SK-N-DZ (cell line): ENCODE measurements around the gene NRL.
A peak's percentile ranks its signal among the peaks of the same experiment; 100 is the strongest.

Experiments used
- DNase-seq: peaks from one replicate; pipeline ENCODE4 v3.0.0-alpha.2; 2015; ENCODE audit warnings: low spot score

The NRL gene

GRCh38 chr14:24082411-24083080, 32.2 kb downstream of the NRL start:
- no peak for DNase-seq

DNA sequence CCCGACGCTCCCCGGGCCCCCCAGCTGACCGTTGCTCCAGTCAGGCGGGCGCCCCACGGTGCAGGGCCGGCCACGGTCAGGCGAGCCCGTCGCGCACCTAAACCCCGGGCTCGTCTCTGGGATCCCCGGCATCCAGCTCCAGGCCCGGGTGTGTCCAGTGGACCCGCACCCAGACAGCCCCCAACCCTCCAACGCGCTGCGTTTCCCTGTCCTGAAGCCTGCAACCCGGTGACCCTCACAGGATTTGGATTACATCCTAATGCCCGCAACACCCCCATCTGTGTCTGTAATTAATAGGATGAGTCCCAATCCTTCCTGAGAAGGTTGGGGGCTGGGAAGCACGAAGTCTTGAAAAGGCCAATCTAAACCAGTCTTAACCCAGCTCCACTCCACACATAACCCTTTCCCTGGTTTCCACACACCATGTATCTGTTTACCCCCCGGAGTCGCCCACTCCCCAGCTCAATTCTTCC, 33.0 kb downstream of the NRL start:
- DNase-seq, result no peak

DNA sequence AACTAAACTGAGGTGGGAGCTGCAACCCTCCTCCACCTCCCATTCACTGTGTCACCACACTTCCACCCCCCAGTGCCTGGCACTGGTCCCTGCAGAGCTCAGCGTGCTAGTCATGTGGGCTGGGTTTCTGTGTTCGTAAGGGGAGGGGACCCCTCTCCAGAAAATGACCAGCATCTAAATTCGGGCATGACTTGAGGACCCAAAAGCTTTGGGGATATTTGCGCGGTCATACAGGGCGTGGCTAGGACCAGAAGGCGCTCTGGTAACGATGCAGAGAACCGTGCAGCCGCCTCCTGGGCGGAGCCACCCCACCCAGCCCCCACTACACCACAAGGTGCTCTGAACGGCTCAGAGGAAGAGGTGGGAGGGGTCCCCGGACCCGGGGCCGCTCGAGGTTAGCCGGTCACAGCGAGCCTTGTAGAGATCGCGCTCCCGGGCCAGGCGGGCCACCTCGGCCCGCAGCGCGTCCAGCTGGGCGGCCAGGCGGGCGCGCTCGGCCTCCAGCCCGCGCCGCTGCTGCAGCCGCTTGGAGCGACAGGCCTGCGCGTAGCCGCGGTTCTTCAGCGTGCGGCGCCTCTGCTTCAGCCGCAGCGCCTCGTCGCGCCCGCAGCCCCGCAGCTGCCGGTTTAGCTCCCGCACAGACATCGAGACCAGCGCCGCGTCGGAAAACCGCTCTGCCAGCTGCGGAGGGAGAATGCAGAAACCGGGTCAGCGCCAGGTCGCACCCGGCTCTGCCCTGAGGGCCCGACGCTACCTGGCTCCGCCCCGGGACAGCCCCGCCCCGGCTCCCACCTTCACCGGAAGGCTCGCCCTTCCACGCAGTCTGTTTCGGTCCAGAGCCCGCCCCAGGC, 33.6 kb downstream of the NRL start:
- DNase-seq, result peak; percentile 64

- no peak for DNase-seq
Measured at GRCh38 chr14:24080142-24080530, 34.6 kb downstream of the NRL start.

DNA sequence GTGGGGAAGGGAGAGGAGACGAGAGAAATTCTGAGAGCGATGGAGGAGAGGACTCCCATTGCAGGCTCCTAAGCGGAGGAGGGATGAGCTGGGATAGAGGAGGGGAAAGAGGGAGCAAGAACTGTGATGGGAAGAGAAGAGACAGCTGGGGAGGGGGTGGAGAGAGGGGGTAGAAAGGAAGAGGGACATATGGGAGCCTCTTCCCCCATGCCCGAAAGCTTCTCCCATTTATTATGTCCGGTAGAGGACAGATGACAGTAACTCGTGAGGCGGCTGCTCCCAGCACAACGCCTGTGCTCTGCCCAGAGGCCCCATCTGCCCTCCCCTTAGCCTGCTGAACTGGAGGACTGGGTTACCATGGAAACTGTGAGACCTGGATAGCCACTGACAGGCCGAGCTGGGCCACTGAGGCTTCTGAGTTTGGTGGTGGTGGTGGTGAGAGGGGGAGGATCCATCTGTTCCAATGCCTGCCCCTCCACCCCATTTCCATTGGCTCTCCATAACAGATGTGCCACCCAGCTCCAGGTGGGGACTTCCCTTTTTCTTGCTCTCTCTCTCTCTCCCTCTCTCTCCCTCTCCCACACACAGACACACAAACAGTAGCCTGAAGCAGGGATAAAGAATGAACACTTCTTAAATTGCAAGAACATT, 35.1 kb downstream of the NRL start:
- DNase-seq, result peak; percentile 97

DNA sequence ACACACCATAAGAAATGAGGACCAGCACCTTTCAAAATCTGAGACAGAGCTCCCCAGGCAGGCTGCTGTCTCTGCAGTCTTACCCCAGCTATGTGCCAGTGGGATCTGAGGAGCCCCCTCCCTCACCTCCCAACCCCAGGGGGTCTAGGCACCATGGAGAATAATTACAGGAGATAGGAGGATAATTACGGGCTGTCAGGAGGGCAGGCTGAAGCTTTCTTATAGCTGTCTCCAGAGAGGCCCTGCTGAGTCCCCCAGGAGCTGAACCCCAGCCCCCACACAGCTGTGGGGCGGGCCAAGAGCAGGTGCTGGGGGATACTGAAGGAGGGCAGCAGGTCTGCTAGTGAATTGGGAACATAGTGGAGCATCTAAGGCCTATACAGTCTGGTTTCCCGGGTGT, 36.6 kb downstream of the NRL start:
- DNase-seq, result no peak

DNA sequence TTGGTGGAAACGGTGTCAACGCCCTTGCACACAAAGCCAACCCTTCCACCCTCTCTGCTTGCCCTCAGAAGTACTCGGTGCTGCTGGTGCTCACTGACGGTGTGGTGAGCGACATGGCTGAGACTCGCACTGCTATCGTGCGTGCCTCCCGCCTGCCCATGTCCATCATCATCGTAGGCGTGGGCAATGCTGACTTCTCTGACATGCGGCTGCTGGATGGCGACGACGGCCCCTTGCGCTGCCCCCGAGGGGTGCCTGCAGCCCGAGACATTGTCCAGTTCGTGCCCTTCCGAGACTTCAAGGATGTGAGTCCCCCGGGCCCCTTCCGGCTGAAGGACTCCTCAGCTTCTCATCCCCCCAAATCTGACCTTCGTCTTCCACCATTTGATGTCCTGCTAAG, 37.7 kb downstream of the NRL start:
- no peak for DNase-seq

DNA sequence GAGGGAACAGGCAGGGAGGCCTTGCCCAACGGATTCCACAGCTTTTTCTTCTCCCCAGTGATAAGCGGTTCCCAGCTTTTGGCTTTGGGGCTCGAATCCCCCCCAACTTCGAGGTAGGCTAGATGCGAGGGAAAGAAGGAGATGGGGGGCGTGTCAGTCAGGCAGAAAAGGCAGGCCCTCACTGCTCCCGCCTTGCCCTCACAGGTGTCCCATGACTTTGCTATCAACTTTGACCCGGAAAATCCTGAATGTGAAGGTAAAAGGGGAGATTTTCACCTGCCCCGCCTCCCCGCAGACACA, 38.5 kb downstream of the NRL start:
- DNase-seq, result no peak

GRCh38 chr14:24075485-24076301, 39.1 kb downstream of the NRL start:
- DNase-seq, result no peak

DNA sequence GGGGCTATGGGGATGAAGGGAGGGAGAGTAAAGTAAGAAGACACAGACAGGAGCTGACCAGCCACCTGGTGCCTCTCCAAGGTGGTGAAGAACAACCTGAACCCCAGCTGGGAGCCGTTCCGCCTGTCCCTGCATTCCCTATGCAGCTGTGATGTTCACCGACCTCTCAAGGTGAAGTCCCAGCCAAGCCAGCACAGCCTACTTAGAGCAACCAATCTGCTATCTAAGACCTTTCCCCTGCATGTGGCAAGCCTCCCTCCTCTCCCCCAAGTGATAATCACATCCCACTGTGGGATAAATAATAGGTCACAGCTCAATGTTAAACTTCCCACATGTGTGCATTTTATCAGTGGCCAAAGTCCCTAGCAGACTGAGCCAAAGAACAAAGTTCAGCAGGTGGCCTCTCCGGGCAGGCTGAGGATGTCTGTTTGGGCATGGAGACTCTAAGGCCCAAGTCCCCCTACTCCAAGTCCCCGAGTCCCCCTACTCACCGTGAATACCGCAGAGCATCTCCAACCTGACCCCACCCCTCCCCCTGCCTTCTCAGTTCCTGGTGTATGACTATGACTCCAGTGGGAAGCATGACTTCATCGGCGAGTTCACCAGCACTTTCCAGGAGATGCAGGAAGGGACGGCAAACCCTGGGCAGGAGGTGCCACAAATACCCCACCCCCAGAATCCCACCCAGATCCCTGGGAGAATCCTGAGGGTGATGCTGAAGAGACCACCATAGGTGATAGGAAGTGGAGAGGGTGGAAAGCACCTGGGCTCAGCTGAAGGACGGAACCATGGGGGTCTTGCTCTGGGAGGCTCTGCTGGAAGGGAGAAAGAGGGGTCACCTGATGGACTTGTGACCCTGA, 39.9 kb downstream of the NRL start:
- DNase-seq, result no peak

- DNase-seq, result no peak
Measured at GRCh38 chr14:24072881-24073877, 41.6 kb downstream of the NRL start.

- no peak for DNase-seq
Measured at GRCh38 chr14:24072436-24072835, 42.3 kb downstream of the NRL start.

GRCh38 chr14:24071836-24072430, 42.8 kb downstream of the NRL start:
- DNase-seq, result no peak

- no peak for DNase-seq
Measured at GRCh38 chr14:24071144-24071697, 43.5 kb downstream of the NRL start, which contains the start of gene CPNE6. TSS of gene CPNE6 (plus strand) at chr14:24071562. CDS start at chr14:24072937, 1,375 bp downstream.

DNA sequence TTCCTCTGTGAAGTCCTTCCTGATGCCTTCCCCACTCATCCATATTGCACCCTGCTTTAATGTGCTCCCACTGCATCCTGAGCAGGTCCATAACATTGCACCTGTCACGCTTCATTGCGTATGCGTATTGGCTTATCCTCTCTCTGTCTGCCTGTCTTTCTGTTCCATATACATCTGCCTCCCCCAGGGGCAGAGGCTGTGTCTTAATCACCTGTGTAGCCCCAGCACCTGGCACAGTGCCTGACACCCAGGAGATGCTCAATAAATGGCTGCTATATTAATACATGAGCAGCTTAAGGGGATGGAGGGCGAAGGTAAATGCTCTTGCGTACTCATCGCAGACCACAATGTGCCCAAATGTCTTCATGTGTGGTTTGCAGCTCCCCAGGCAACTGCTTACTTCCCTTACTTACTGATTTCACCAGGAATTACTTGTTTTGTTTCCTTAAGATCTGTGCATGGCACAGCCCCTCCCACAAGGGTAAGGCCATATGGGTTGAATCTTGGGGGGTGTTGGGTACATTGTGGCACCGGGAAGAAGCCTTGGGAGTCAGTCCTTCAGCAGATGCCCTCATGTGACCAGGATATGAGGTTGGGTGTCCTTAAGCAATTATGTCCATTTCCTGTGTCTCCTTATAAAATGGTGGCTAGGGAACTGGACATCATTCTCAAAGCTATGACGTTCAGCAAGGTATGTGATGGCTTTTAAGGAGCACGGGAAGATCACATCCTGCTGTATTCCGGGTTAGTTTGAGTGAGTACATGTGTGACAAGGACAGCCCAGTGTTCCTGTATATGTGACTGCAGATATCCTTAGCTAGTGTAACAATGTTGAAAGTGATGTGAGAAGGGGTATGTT, 44.2 kb downstream of the NRL start:
- no peak for DNase-seq

GRCh38 chr14:24069411-24069735, 45.4 kb downstream of the NRL start:
- DNase-seq, result no peak

GRCh38 chr14:24068711-24069410, 45.9 kb downstream of the NRL start:
- DNase-seq, result no peak
